Measurements from ENCODE around the gene CCBE1.
"Not testable (repeated sequence)": the region's sequence is repeated elsewhere in the genome, so short reads cannot be mapped to it uniquely, and the experiment has no call there.

Gene CCBE1

GRCh38 chr18:59674186-59674902 is 22.9 kb downstream of the CCBE1 start:
- FAIRE-seq (no peak), DNase-seq (ENCODE audit: insufficient read length) (no peak)
- TF ChIP-seq TAF1 (IDR thresholded peaks at IDR 0.05; ENCODE audit: borderline replicate concordance, low read depth, low read length), result no peak

GRCh38 chr18:59672235-59672711 is 24.9 kb downstream of the CCBE1 start:
- FAIRE-seq (no peak), DNase-seq (ENCODE audit: insufficient read length) (no peak)
- TF ChIP-seq POLR2AphosphoS5 (IDR thresholded peaks at IDR 0.05; ENCODE audit: low read depth, low read length) (no peak), TAF1 (IDR thresholded peaks at IDR 0.05; ENCODE audit: borderline replicate concordance, low read depth, low read length) (no peak), POLR2A (IDR thresholded peaks at IDR 0.05; ENCODE audit: low read depth, low read length) (no peak)

GRCh38 chr18:59671551-59671950 is 25.7 kb downstream of the CCBE1 start:
- DNase-seq (ENCODE audit: insufficient read length), result no peak
- FAIRE-seq, result no peak
- TF ChIP-seq TAF1 (IDR thresholded peaks at IDR 0.05; ENCODE audit: borderline replicate concordance, low read depth, low read length) (no peak), POLR2AphosphoS5 (IDR thresholded peaks at IDR 0.05; ENCODE audit: low read depth, low read length) (no peak), POLR2A (IDR thresholded peaks at IDR 0.05; ENCODE audit: low read depth, low read length) (no peak)

- DNase-seq (ENCODE audit: insufficient read length) (no peak), FAIRE-seq (no peak)
- no peak for TF ChIP-seq TAF1 (IDR thresholded peaks at IDR 0.05; ENCODE audit: borderline replicate concordance, low read depth, low read length)
- TF ChIP-seq POLR2A (IDR thresholded peaks at IDR 0.05; ENCODE audit: low read depth, low read length), result no peak
- TF ChIP-seq POLR2AphosphoS5 (IDR thresholded peaks at IDR 0.05; ENCODE audit: low read depth, low read length), result no peak
Observed at GRCh38 chr18:59669872-59670657, 27.2 kb downstream of the CCBE1 start.

- DNase-seq (ENCODE audit: insufficient read length) (no peak), FAIRE-seq (no peak)
- TF ChIP-seq POLR2AphosphoS5 (IDR thresholded peaks at IDR 0.05; ENCODE audit: low read depth, low read length), result no peak
- no peak for TF ChIP-seq POLR2A (IDR thresholded peaks at IDR 0.05; ENCODE audit: low read depth, low read length)
- no peak for TF ChIP-seq TAF1 (IDR thresholded peaks at IDR 0.05; ENCODE audit: borderline replicate concordance, low read depth, low read length)
Observed at GRCh38 chr18:59667488-59667887, 29.7 kb downstream of the CCBE1 start.

- not testable (repeated sequence) for FAIRE-seq; DNase-seq (ENCODE audit: insufficient read length)
Observed at GRCh38 chr18:59666007-59666402, 31.2 kb downstream of the CCBE1 start.

GRCh38 chr18:59665057-59666006 is 31.9 kb downstream of the CCBE1 start:
- FAIRE-seq (no peak), DNase-seq (ENCODE audit: insufficient read length) (no peak)
- TF ChIP-seq POLR2AphosphoS5 (IDR thresholded peaks at IDR 0.05; ENCODE audit: low read depth, low read length) (no peak), POLR2A (IDR thresholded peaks at IDR 0.05; ENCODE audit: low read depth, low read length) (no peak), TAF1 (IDR thresholded peaks at IDR 0.05; ENCODE audit: borderline replicate concordance, low read depth, low read length) (no peak)

GRCh38 chr18:59664329-59664728 is 32.9 kb downstream of the CCBE1 start:
- FAIRE-seq, result no peak
- no peak for DNase-seq (ENCODE audit: insufficient read length)
- no peak for TF ChIP-seq POLR2A (IDR thresholded peaks at IDR 0.05; ENCODE audit: low read depth, low read length)
- no peak for TF ChIP-seq TAF1 (IDR thresholded peaks at IDR 0.05; ENCODE audit: borderline replicate concordance, low read depth, low read length)
- TF ChIP-seq POLR2AphosphoS5 (IDR thresholded peaks at IDR 0.05; ENCODE audit: low read depth, low read length), result no peak

- DNase-seq (ENCODE audit: insufficient read length) (no peak), FAIRE-seq (no peak)
- TF ChIP-seq POLR2A (IDR thresholded peaks at IDR 0.05; ENCODE audit: low read depth, low read length) (no peak), POLR2AphosphoS5 (IDR thresholded peaks at IDR 0.05; ENCODE audit: low read depth, low read length) (no peak), TAF1 (IDR thresholded peaks at IDR 0.05; ENCODE audit: borderline replicate concordance, low read depth, low read length) (no peak)
Observed at GRCh38 chr18:59663096-59663495, 34.1 kb downstream of the CCBE1 start.

GRCh38 chr18:59661891-59662701 is 35.1 kb downstream of the CCBE1 start:
- TF ChIP-seq POLR2A (IDR thresholded peaks at IDR 0.05; ENCODE audit: low read depth, low read length) (no peak), TAF1 (IDR thresholded peaks at IDR 0.05; ENCODE audit: borderline replicate concordance, low read depth, low read length) (no peak), POLR2AphosphoS5 (IDR thresholded peaks at IDR 0.05; ENCODE audit: low read depth, low read length) (no peak)
- no peak for FAIRE-seq
- DNase-seq (ENCODE audit: insufficient read length), result no peak

Data from GM12892 (cell line).